Neural cell (in vitro differentiated cells): ENCODE results near the gene NT5C2.

Experiments
- EP300 ChIP-seq: fragments of 450-650 bp; conservative IDR thresholded peaks from 2 replicates; pipeline ENCODE4 v1.6.1; 2014; ENCODE audit warnings: antibody characterized with exemption, mild to moderate bottlenecking, moderate library complexity; ENCODE audit not compliant: poor library complexity, severe bottlenecking
- EZH2 ChIP-seq: fragments of 200-600, 300-800 bp; shearing (Covaris generic), sonication (generic); IDR thresholded peaks from 2 replicates; pipeline ENCODE4 v1.6.1; 2014; ENCODE audit warnings: antibody characterized with exemption, low read length, borderline replicate concordance, mild to moderate bottlenecking; ENCODE audit not compliant: insufficient read depth, poor library complexity, severe bottlenecking
- MXI1 ChIP-seq: fragments of 450-650 bp; conservative IDR thresholded peaks from 2 replicates; pipeline ENCODE4 v1.6.1; 2014; ENCODE audit warnings: antibody characterized with exemption, mild to moderate bottlenecking; ENCODE audit not compliant: poor library complexity, severe bottlenecking
- POLR2AphosphoS5 ChIP-seq: IDR thresholded peaks from 2 replicates; pipeline ENCODE4 v1.6.1; 2012
- SMC3 ChIP-seq: fragments of 450-650 bp; conservative IDR thresholded peaks from 2 replicates; pipeline ENCODE4 v1.6.1; 2014; ENCODE audit warnings: antibody characterized with exemption, mild to moderate bottlenecking, moderate library complexity; ENCODE audit not compliant: poor library complexity
- TAF1 ChIP-seq: IDR thresholded peaks from 2 replicates; pipeline ENCODE4 v1.6.1; 2012; ENCODE audit warnings: low read depth
- TF ChIP-seq, protein P1 (sequence below): fragments of 450-650 bp; IDR thresholded peaks from 2 replicates; pipeline ENCODE4 v1.5.1; 2014; ENCODE audit warnings: antibody characterized with exemption, mild to moderate bottlenecking, moderate library complexity; ENCODE audit not compliant: poor library complexity, severe bottlenecking

DNA sequence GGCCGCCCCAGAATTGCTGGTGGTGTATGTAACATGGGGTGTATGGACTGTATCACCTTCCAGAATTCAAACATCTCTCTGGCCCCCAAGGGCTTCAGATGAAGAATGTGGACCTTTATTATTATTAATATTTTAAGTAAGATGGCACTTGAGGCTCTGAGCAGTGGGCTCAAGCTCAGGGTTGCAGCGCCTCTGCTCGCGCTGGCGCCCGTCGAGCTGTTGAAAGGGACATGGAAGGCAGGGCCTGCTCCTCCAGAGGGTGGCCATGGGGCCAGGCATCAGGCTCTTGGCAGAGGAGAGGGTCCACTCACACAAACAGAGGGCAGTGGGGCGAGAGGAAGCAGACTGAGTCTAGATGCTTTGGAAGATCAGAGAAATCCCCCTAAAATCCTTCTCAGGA, 120.2 kb downstream of the NT5C2 start:
- TF ChIP-seq EZH2 = no peak
- TF ChIP-seq, protein P1, sequence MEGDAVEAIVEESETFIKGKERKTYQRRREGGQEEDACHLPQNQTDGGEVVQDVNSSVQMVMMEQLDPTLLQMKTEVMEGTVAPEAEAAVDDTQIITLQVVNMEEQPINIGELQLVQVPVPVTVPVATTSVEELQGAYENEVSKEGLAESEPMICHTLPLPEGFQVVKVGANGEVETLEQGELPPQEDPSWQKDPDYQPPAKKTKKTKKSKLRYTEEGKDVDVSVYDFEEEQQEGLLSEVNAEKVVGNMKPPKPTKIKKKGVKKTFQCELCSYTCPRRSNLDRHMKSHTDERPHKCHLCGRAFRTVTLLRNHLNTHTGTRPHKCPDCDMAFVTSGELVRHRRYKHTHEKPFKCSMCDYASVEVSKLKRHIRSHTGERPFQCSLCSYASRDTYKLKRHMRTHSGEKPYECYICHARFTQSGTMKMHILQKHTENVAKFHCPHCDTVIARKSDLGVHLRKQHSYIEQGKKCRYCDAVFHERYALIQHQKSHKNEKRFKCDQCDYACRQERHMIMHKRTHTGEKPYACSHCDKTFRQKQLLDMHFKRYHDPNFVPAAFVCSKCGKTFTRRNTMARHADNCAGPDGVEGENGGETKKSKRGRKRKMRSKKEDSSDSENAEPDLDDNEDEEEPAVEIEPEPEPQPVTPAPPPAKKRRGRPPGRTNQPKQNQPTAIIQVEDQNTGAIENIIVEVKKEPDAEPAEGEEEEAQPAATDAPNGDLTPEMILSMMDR = no peak
- TF ChIP-seq EP300 = no peak
- TF ChIP-seq TAF1 = no peak
- no peak for TF ChIP-seq POLR2AphosphoS5
- no peak for TF ChIP-seq SMC3
- no peak for TF ChIP-seq MXI1
